K562 (cell line): Measurements from ENCODE around the gene IL1RAPL2. TPM values are rescaled to one million over a fixed set of nuclear protein-coding genes. Genes with fewer than 3 reads are reported as not detected.

Experiments
- ATAC-seq: fragments of 200-7000 bp; cut with Tn5 transposase; 3 replicates; pipeline ENCODE4 v1.9.1; 2020; ENCODE audit warnings: moderate library complexity
- BruUV-seq: library from RNA; stranded (reverse); fragments of 400-500 nt; replicated peaks from 2 replicates; lab custom pipeline; 2021; lab: Mats Ljungman, UMichigan
- CTCF ChIA-PET: fragments of 300-600 bp; formaldehyde crosslinking; extraction: SDS; loops from one replicate; lab custom pipeline; 2021; ENCODE audit warnings: low intra/inter-chr PET ratio; lab: Yijun Ruan, JAX
- POLR2A ChIA-PET: fragments of 300-600, 350-650 bp; sonication (Branson Sonifier 250); formaldehyde crosslinking; extraction: SDS; loops from one replicate; lab custom pipeline; 2021; ENCODE audit warnings: antibody characterized with exemption, inconsistent platforms; lab: Yijun Ruan, JAX
- DNase-seq, 4 experiments: peaks; one replicate each; pipeline versions ENCODE4 v3.0.0 to v3.0.0-alpha.2; 2011 to 2018; ENCODE audit warnings: low spot score in 3 of 4, mixed read lengths in 3 of 4; ENCODE audit errors: extremely low read depth in 1 of 4
- FAIRE-seq: peaks from 2 replicates; lab custom pipeline; 2011; peaks lifted over from hg19 to GRCh38; lab: Jason Lieb, UNC
- H2AFZ ChIP-seq: 2 replicates; pipeline ENCODE4 v1.6.0; 2011; ENCODE audit warnings: low read depth, low read length, control low read depth, inconsistent platforms
- H3K27ac ChIP-seq: fragments of 200-600 bp; 3 replicates; pipeline ENCODE4 v1.8.0; 2011; ENCODE audit warnings: low read depth, mild to moderate bottlenecking, control low read depth, inconsistent platforms, low read length, moderate library complexity, mixed read lengths; ENCODE audit errors: extremely low read depth
- H3K27me3 ChIP-seq, 2 experiments: fragments of 300-600 bp in 1 of 2; 2 replicates in 1 of 2; 3 replicates in 1 of 2; pipeline versions ENCODE4 v1.6.0 to v1.8.0; 2011; ENCODE audit warnings: inconsistent platforms in 2 of 2, low read length in 2 of 2, mild to moderate bottlenecking in 1 of 2, mixed read lengths in 1 of 2, moderate library complexity in 1 of 2; ENCODE audit not compliant: control insufficient read depth in 2 of 2, insufficient read depth in 2 of 2
- H3K36me3 ChIP-seq: fragments of 300-600 bp; 3 replicates; pipeline ENCODE4 v1.8.0; 2011; ENCODE audit warnings: mild to moderate bottlenecking, low read length, inconsistent platforms; ENCODE audit not compliant: control insufficient read depth, insufficient read depth
- H3K4me1 ChIP-seq, 2 experiments: fragments of 200-600 bp in 1 of 2; replicated peaks in 1 of 2; 2 replicates in 1 of 2; 3 replicates in 1 of 2; pipeline versions ENCODE4 v1.5.1 to v1.8.0; 2011; ENCODE audit warnings: inconsistent platforms in 2 of 2, low read length in 2 of 2, mild to moderate bottlenecking in 1 of 2, mixed read lengths in 1 of 2, moderate library complexity in 1 of 2; ENCODE audit not compliant: control insufficient read depth in 2 of 2, insufficient read depth in 2 of 2
- H3K4me2 ChIP-seq: 2 replicates; pipeline ENCODE4 v1.6.1; 2011; ENCODE audit warnings: low read length, control low read depth, inconsistent platforms, mixed read lengths; ENCODE audit not compliant: insufficient read depth
- H3K4me3 ChIP-seq: fragments of 200-600 bp; sonication (generic), shearing (Covaris generic); 2 replicates; pipeline ENCODE4 v1.5.1; 2016; ENCODE audit warnings: control low read depth, inconsistent platforms
- H3K79me2 ChIP-seq: fragments of 200-600 bp; 3 replicates; pipeline ENCODE4 v1.8.0; 2011; ENCODE audit warnings: low read length, inconsistent platforms; ENCODE audit not compliant: control insufficient read depth, insufficient read depth
- H3K9ac ChIP-seq, 2 experiments: 2 replicates each; pipeline versions ENCODE4 v1.6.0 to v1.6.1; 2011; ENCODE audit warnings: low read depth in 2 of 2, low read length in 2 of 2, control low read depth in 1 of 2, inconsistent platforms in 1 of 2, mild to moderate bottlenecking in 1 of 2, mixed read lengths in 1 of 2; ENCODE audit not compliant: insufficient read depth in 1 of 2
- H3K9me1 ChIP-seq: one replicate; pipeline ENCODE4 v1.6.0; 2011; ENCODE audit warnings: inconsistent platforms, mild to moderate bottlenecking, low read length, moderate library complexity; ENCODE audit not compliant: control insufficient read depth, insufficient read depth
- H3K9me3 ChIP-seq: replicated peaks from 2 replicates; pipeline ENCODE4 v1.5.1; 2011; ENCODE audit warnings: low read depth, low read length, inconsistent platforms; ENCODE audit not compliant: control insufficient read depth, insufficient read depth
- H4K20me1 ChIP-seq: replicated peaks from 2 replicates; pipeline ENCODE4 v1.6.1; 2011; ENCODE audit warnings: low read length, inconsistent platforms, mixed read lengths; ENCODE audit not compliant: control insufficient read depth, insufficient read depth
- E4F1 ChIP-seq: fragments of 250-450 bp; sonication (Bioruptor Pico); IDR thresholded peaks from 2 replicates; pipeline ENCODE4 v1.5.0; 2021; ENCODE audit warnings: mild to moderate bottlenecking, borderline replicate concordance
- GATAD2A ChIP-seq: fragments of 450-650 bp; IDR thresholded peaks from 2 replicates; pipeline ENCODE4 v1.6.1; 2017
- MEIS2 ChIP-seq: fragments of 450-650 bp; IDR thresholded peaks from 2 replicates; pipeline ENCODE4 v1.6.1; 2014; ENCODE audit warnings: mild to moderate bottlenecking; ENCODE audit not compliant: partially characterized antibody
- RNF219 ChIP-seq: fragments of 250-450 bp; sonication (Bioruptor Pico); IDR thresholded peaks from 2 replicates; pipeline ENCODE4 v1.5.0; 2022; ENCODE audit warnings: mild to moderate bottlenecking
- TEAD2 ChIP-seq: fragments of 450-650 bp; IDR thresholded peaks from 2 replicates; pipeline ENCODE4 v1.6.1; 2016; ENCODE audit warnings: missing genetic modification characterization, control low read depth, missing compliant biosample characterization
- ZBTB9 ChIP-seq: fragments of 450-650 bp; formaldehyde crosslinking; IDR thresholded peaks from 2 replicates; pipeline ENCODE4 v1.4.0; 2020; ENCODE audit warnings: mild to moderate bottlenecking, moderate library complexity
- WGBS: fragments of 100-300 bp; shearing (Covaris generic); methylation state at CpG from one replicate; pipeline ENCODE4 v1.1.6; 2016; ENCODE audit warnings: low coverage, mixed read lengths; ENCODE audit not compliant: insufficient coverage; ENCODE audit errors: missing lambda C conversion rate; 5-methylcytosine and 5-hydroxymethylcytosine counted together
- in situ Hi-C: fragments of 300-500 bp; cut with MboI; formaldehyde crosslinking; loops from 4 replicates; pipeline ENCODE4 v1.15.0; 2018; ENCODE audit warnings: inconsistent platforms, mixed read lengths
- intact Hi-C: fragments of 100-400 bp; cut with micrococcal nuclease; formaldehyde crosslinking; loops from 2 replicates; pipeline ENCODE4 v1.14.2; 2022
- polyA plus RNA-seq, 8 experiments: library from polyadenylated mRNA; depleted of rRNA in 4 of 8; stranded (reverse) in 5 of 8; unstranded in 3 of 8; fragments of >200 nt; fragmentation: Nextera tagmentation in 2 of 8; fragmentation: Illumina TruSeq in 1 of 8; extraction: Ambion mirVana in 2 of 8; extraction: Trizol in 1 of 8; gene quantifications; 2 replicates each; pipeline versions ENCODE4 v1.2.1 to v1.2.3, GENCODE V29; 2011 to 2014; ENCODE audit warnings: inconsistent platforms in 1 of 8, missing spikeins in 1 of 8
- total RNA-seq, 7 experiments: library from RNA; depleted of rRNA in 6 of 7; stranded (reverse); fragments of >200 nt in 6 of 7; fragmentation: Illumina TruSeq in 2 of 7; extraction: Trizol in 2 of 7; gene quantifications; 2 replicates each; pipeline versions ENCODE4 v1.2.1 to v1.2.3, GENCODE V29; 2011 to 2021; ENCODE audit warnings: low replicate concordance in 1 of 7
- TF ChIP-seq, protein P1 (sequence below): fragments of 250-450 bp; sonication (Bioruptor Pico); IDR thresholded peaks from 2 replicates; pipeline ENCODE4 v1.5.0; 2021
- TF ChIP-seq, protein P2 (sequence below): IDR thresholded peaks from 2 replicates; pipeline ENCODE4 v1.6.1; 2012; ENCODE audit warnings: low read depth, low read length, improper control_type of control experiment, borderline replicate concordance

IL1RAPL2 gene
- total and polyA plus RNA-seq, 9 of the 15 experiments (the other 6 are each of a cell fraction or from before 2014, with no cell fraction given), result not detected

DNA sequence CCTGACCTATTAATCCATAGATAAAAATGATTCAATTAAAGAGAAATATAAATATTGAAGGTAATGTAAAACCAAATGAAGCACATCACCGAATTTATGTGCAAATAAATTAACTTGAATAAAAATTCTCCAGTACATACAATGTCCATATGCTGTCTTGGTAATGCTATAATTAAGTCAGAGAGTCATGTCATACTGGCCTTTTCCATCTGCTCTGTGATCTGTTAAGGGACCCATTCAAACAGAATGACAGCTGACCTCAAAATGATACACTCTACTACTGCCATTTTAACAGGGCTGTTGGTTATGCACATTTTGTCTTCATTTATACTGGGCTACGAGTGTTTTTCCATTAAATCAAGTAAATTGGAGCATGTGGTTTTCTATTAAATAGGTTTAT lies 555.2 kb downstream of the IL1RAPL2 start:
- 0% methylated on average over 2 of the region's 2 CpGs for WGBS
- Histone ChIP-seq H3K4me2 (no peak overlapping the region), H3K4me1 (no peaks in the 10 kb centered on the region), H2AFZ (no peak overlapping the region), H3K27me3 (no peaks in the 10 kb centered on the region), H4K20me1 (no peaks in the 10 kb centered on the region), H3K27ac (no peak overlapping the region), H3K36me3 (no peaks in the 10 kb centered on the region), H3K9ac (no peak overlapping the region), H3K9me3 (no peaks in the 10 kb centered on the region), H3K4me3 (no peak overlapping the region), H3K79me2 (no peaks in the 10 kb centered on the region), H3K9me1 (no peaks in the 10 kb centered on the region)
- POLR2A ChIA-PET, result no interaction called here
- no TSS peak for BruUV-seq
- FAIRE-seq (no peak), DNase-seq (no peak), ATAC-seq (no peak)
- TF ChIP-seq, protein P1, sequence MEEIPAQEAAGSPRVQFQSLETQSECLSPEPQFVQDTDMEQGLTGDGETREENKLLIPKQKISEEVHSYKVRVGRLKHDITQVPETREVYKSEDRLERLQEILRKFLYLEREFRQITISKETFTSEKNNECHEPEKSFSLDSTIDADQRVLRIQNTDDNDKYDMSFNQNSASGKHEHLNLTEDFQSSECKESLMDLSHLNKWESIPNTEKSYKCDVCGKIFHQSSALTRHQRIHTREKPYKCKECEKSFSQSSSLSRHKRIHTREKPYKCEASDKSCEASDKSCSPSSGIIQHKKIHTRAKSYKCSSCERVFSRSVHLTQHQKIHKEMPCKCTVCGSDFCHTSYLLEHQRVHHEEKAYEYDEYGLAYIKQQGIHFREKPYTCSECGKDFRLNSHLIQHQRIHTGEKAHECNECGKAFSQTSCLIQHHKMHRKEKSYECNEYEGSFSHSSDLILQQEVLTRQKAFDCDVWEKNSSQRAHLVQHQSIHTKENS (CRISPR knock-in tag), result no peak
- TF ChIP-seq MEIS2, result no peak
- TF ChIP-seq, protein P2, sequence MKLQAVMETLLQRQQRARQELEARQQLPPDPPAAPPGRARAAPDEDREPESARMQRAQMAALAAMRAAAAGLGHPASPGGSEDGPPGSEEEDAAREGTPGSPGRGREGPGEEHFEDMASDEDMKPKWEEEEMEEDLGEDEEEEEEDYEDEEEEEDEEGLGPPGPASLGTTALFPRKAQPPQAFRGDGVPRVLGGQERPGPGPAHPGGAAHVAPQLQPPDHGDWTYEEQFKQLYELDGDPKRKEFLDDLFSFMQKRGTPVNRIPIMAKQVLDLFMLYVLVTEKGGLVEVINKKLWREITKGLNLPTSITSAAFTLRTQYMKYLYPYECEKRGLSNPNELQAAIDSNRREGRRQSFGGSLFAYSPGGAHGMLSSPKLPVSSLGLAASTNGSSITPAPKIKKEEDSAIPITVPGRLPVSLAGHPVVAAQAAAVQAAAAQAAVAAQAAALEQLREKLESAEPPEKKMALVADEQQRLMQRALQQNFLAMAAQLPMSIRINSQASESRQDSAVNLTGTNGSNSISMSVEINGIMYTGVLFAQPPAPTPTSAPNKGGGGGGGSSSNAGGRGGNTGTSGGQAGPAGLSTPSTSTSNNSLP, result no peak
- TF ChIP-seq ZBTB9 (CRISPR knock-in tag), result no peak
- TF ChIP-seq RNF219 (CRISPR knock-in tag), result no peak
- TF ChIP-seq E4F1 (CRISPR knock-in tag), result no peak
- TF ChIP-seq TEAD2, result no peak
- TF ChIP-seq GATAD2A, result no peak
- CTCF ChIA-PET, result no interaction called here
- intact Hi-C loops (no loop called here), in situ Hi-C loops (no loop called here)
